NCI-H1417 (cell line): ENCODE results near the gene DDX46.
"Not testable (repeated sequence)": the region's sequence is repeated elsewhere in the genome, so short reads cannot be mapped to it uniquely, and the experiment has no call there.

Source experiments
- DNase-seq, 3 experiments: peaks; one replicate each; lab custom pipeline; 2025; lab: John Stamatoyannopoulos, UW

Gene DDX46

GRCh38 chr5:134845335-134845851 is 86.8 kb downstream of the DDX46 start:
- DNase-seq: no peak

- peak; percentile 90 to 95 (median 92) for DNase-seq
These were observed 87.5 kb downstream of the DDX46 start, which contains the start of gene C5orf24 for GRCh38 chr5:134845852-134846640. Gene C5orf24 (plus strand): TSS chr5:134845968. CDS start chr5:134854901, 8,933 bp downstream.

- peak in 1 of 3 experiments; percentile 69 for DNase-seq
These were observed 88.0 kb downstream of the DDX46 start for GRCh38 chr5:134846641-134846960.

DNA sequence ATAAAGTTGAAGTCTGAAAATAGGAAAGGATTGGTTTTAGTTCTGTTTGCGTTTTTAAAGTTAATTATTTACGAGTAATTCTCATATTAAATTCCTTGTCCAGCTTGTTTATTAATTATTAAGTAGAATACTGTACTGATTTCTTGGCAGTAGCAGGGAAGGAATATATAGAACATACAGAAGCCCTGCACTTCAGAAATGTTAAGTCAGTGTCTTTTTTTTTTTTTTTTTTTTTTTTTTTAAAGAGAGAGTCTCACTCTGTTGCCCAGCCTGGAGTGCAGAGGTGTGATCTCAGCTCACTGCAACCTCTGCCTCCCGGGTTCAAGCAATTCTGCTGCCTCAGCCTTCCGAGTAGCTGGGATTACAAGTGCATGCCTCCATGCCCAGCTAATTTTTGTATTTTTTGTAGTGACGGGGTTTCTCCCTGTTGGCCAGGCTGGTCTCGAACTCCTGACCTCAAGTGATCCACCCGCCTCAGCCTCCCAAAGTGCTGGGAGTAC is 90.9 kb downstream of the DDX46 start:
- not testable (repeated sequence) for DNase-seq

DNA sequence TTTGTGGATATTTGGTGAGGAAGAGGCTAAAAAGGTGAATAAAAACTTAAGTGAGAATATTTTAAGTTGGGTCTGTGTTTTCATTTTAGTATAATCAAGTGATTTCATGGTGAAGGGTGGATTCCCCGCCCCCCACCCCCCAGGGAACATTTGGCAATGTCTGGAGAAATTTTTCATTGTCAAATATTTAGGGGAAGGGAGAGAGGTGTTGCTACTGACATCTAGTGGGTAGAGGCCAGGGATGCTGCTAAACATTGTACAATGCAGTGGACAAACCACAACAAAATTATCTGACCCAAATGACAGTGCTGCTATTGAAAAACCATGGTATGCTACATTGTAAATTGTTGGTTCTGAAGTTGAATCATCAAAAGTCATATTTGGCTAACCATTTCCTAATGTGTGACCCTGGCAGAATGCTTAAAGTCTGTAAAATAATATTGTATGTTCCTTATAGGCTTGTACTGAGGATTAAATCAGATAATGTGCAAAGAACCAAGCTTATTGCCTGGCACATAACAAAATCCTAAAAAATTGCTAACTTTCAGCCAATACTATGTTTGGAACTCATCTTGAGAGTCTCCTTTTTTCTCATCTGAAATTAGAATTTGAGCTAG is 92.8 kb downstream of the DDX46 start:
- DNase-seq: peak in 1 of 3 experiments; percentile 2

GRCh38 chr5:134856465-134856864 is 97.9 kb downstream of the DDX46 start:
- not testable (repeated sequence) for DNase-seq

GRCh38 chr5:134857401-134857800 is 98.8 kb downstream of the DDX46 start:
- no peak for DNase-seq

- no peak for DNase-seq
These were observed 106.1 kb downstream of the DDX46 start for GRCh38 chr5:134864707-134865106.

GRCh38 chr5:134873494-134873893 is 114.9 kb downstream of the DDX46 start:
- no peak for DNase-seq

DNA sequence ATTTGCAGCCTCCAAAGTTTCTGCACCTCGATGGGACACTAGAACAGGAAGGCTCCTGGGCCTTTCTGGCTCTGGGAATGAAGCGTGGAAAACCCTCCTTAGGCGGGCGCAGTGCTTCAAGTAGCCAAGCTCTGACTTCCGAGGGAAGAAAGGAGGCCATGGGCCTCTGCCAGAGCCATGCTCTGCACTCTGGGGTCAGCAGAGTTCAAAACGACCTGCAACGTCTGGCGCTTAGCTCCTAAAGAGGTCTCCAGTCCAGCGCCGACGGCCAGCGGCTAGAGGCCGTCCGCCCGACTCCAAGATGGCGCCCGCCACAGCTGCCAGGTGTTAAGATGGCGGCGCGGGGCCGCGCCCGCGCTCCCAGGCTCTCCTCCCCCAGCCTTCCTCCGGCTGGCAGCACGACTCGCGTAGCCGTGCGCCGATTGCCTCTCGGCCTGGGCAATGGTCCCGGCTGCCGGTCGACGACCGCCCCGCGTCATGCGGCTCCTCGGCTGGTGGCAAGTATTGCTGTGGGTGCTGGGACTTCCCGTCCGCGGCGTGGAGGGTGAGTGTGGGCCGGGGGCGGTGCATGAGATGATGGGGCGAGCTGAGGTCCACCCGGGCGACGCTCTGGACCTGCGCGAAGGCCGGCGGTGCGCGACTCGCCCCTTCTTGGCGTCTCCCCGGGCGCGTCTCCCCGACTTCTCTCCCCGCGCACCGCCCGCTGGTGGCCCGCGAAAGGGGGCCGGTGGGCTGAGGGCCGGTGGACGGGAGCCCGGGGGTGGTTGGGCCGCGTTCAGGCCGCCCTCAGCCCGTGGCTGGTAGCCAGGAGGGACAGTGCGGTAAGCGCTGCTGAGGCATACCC is 115.6 kb downstream of the DDX46 start, which contains the start of gene TXNDC15:
TXNDC15 (plus strand) TSS at position 385 of the 844 bp plus-strand sequence; CDS start at position 442, 57 bp downstream.
- peak; percentile 81 to 83 (median 82) for DNase-seq

DNA sequence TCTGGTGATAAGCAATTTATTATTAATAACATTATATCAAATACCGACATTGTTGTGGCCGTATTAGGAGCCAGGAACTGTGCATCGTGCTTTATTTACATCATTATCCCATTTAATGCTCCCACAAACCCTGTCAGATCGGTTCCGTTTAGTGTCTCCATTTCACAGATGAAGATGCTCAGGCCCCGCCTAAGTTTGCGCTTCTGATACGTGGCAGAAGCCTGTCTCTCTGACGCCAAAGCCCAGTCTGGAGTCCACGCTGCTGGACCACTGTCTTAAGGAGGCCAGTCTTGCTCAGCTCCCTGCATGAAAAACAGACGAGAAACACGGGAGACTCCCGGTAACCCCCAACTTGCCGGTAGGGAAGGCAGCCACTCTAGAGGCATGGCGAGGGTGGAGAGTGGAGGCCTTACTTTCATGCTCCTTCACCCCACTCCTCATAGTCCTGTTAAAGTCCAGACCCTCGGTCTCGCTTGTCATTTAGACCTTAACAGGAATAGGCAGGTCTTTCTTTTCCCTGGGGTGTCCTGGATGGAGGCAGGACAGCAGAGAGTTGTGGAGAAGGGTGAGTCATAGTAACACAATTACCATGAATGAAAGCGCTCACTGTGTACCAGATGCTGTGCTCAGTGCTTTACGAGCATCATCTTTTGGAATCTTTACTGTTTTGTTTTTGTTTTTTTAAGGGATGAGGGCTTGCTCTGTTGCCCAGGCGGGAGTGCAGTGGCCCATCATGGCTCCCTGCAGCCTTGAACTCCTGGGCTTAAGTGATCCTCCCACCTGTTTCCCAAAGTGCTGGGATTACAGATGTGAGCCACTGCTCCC is 116.5 kb downstream of the DDX46 start:
- peak; percentile 53 to 67 (median 60) for DNase-seq

DNA sequence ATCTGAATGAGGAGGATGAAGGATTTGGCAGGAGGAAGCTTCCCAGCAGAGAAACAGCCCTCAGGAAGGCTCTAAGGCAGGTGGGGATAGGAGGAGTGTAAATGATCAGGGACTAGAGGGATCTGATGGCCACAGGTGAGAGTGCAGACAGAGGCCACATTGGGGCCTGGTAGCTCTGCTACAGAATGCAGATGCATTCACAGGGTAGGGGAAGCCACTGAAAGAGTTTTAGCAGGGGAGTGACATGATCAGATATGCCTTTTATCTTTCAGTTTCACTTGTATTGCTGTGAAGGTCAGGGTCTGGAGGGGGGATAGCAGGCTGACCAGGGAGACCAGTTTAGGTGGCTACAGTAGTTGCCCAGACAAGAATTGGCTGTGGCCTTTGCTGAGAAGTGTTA is 118.6 kb downstream of the DDX46 start:
- no peak for DNase-seq

- DNase-seq: peak in 2 of 3 experiments; percentile 19 to 25
These were observed 119.8 kb downstream of the DDX46 start for GRCh38 chr5:134878403-134878802.

DNA sequence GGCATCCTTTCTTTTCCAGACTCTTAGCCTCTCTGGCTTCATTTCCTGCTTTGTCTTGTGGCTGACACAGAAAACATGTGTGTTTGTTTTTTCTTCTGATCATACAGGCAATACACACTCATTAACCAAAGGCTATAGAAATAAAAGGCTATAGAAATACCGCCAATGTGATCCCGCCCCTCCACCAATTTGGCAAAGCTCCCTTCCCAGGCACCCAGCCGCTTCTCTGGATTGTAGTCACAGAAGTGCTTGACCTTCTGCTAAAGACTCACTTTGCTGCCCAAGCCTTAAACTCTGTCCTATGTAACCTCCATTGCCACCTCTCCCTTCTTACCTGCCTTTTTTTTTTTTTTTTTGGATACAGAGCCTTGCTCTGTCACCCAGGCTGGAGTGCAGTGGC is 120.9 kb downstream of the DDX46 start:
- DNase-seq: peak in 1 of 3 experiments; percentile 7
